Measurements from ENCODE around the gene NAGS.

The NAGS gene

GRCh38 chr17:43999024-43999423, 5.4 kb upstream of the NAGS start:
- H3K27ac ChIP-seq (ENCODE audit: low read length): no peak overlapping the region
- no peak for TF ChIP-seq CTCF (IDR thresholded peaks at IDR 0.05; ENCODE audit: low read depth, low read length)
- TF ChIP-seq EZH2phosphoT487 (IDR thresholded peaks at IDR 0.05; ENCODE audit: low read depth): no peak
- no peaks in the 10 kb centered on the region for H3K27me3 ChIP-seq (ENCODE audit: low read depth, low read length)
- H3K9ac ChIP-seq (ENCODE audit: low read length): no peak overlapping the region
- H4K20me1 ChIP-seq (ENCODE audit: insufficient read depth, low read length): no peaks in the 10 kb centered on the region
- H3K4me3 ChIP-seq (ENCODE audit: low read length): no peak overlapping the region
- H3K36me3 ChIP-seq (replicated peaks; ENCODE audit: low read depth, low read length): no peaks in the 10 kb centered on the region
- H3K4me2 ChIP-seq (ENCODE audit: low read length): no peak overlapping the region
- H2AFZ ChIP-seq (ENCODE audit: low read depth, low read length): no peak overlapping the region
- H3K9me3 ChIP-seq (ENCODE audit: insufficient read depth, low read length): no peaks in the 10 kb centered on the region
- no peaks in the 10 kb centered on the region for H3K79me2 ChIP-seq (ENCODE audit: low read length)
- H3K4me1 ChIP-seq (ENCODE audit: low read length): peaks cover 4% of the 10 kb centered on the region; the same call in 1 of the 2 replicates

- Histone ChIP-seq H3K27ac (ENCODE audit: low read length) (no peak overlapping the region), H3K79me2 (ENCODE audit: low read length) (no peaks in the 10 kb centered on the region), H3K9me3 (ENCODE audit: insufficient read depth, low read length) (no peaks in the 10 kb centered on the region), H3K27me3 (ENCODE audit: low read depth, low read length) (no peaks in the 10 kb centered on the region), H3K4me1 (ENCODE audit: low read length) (peaks cover under 1% of the 10 kb centered on the region; the same call in 1 of the 2 replicates), H3K4me2 (ENCODE audit: low read length) (no peak overlapping the region), H3K4me3 (ENCODE audit: low read length) (no peak overlapping the region), H2AFZ (ENCODE audit: low read depth, low read length) (no peak overlapping the region), H3K9ac (ENCODE audit: low read length) (no peak overlapping the region), H4K20me1 (ENCODE audit: insufficient read depth, low read length) (no peaks in the 10 kb centered on the region), H3K36me3 (replicated peaks; ENCODE audit: low read depth, low read length) (no peaks in the 10 kb centered on the region)
- TF ChIP-seq CTCF (IDR thresholded peaks at IDR 0.05; ENCODE audit: low read depth, low read length) (no peak), EZH2phosphoT487 (IDR thresholded peaks at IDR 0.05; ENCODE audit: low read depth) (no peak)
Measured at GRCh38 chr17:44000141-44000860, 4.1 kb upstream of the NAGS start.

GRCh38 chr17:44000871-44001460, 3.5 kb upstream of the NAGS start:
- H2AFZ ChIP-seq (ENCODE audit: low read depth, low read length): no peak overlapping the region
- H3K4me3 ChIP-seq (ENCODE audit: low read length): no peak overlapping the region
- TF ChIP-seq EZH2phosphoT487 (IDR thresholded peaks at IDR 0.05; ENCODE audit: low read depth) (no peak), CTCF (IDR thresholded peaks at IDR 0.05; ENCODE audit: low read depth, low read length) (no peak)
- H3K9ac ChIP-seq (ENCODE audit: low read length): no peak overlapping the region
- H4K20me1 ChIP-seq (ENCODE audit: insufficient read depth, low read length): no peaks in the 10 kb centered on the region
- no peaks in the 10 kb centered on the region for H3K79me2 ChIP-seq (ENCODE audit: low read length)
- no peaks in the 10 kb centered on the region for H3K9me3 ChIP-seq (ENCODE audit: insufficient read depth, low read length)
- no peaks in the 10 kb centered on the region for H3K4me1 ChIP-seq (ENCODE audit: low read length)
- H3K27me3 ChIP-seq (ENCODE audit: low read depth, low read length): no peaks in the 10 kb centered on the region
- H3K27ac ChIP-seq (ENCODE audit: low read length): no peak overlapping the region
- no peak overlapping the region for H3K4me2 ChIP-seq (ENCODE audit: low read length)
- H3K36me3 ChIP-seq (replicated peaks; ENCODE audit: low read depth, low read length): no peaks in the 10 kb centered on the region

- no peaks in the 10 kb centered on the region for H3K9me3 ChIP-seq (ENCODE audit: insufficient read depth, low read length)
- H3K36me3 ChIP-seq (replicated peaks; ENCODE audit: low read depth, low read length): no peaks in the 10 kb centered on the region
- no peaks in the 10 kb centered on the region for H3K79me2 ChIP-seq (ENCODE audit: low read length)
- H3K27me3 ChIP-seq (ENCODE audit: low read depth, low read length): no peaks in the 10 kb centered on the region
- no peaks in the 10 kb centered on the region for H3K4me1 ChIP-seq (ENCODE audit: low read length)
- no peak overlapping the region for H3K27ac ChIP-seq (ENCODE audit: low read length)
- H3K4me2 ChIP-seq (ENCODE audit: low read length): no peak overlapping the region
- H4K20me1 ChIP-seq (ENCODE audit: insufficient read depth, low read length): no peaks in the 10 kb centered on the region
- H2AFZ ChIP-seq (ENCODE audit: low read depth, low read length): no peak overlapping the region
- TF ChIP-seq CTCF (IDR thresholded peaks at IDR 0.05; ENCODE audit: low read depth, low read length) (no peak), EZH2phosphoT487 (IDR thresholded peaks at IDR 0.05; ENCODE audit: low read depth) (no peak)
- no peak overlapping the region for H3K9ac ChIP-seq (ENCODE audit: low read length)
- no peak overlapping the region for H3K4me3 ChIP-seq (ENCODE audit: low read length)
Measured at GRCh38 chr17:44001461-44001920, 2.9 kb upstream of the NAGS start.

Measured in OCI-LY3 (cell line).